Raji (cell line): ENCODE measurements around the gene TMEM263.

ENCODE experiments used
- POLR2A ChIP-seq: IDR thresholded peaks from 2 replicates; pipeline ENCODE4 v1.6.1; 2011; ENCODE audit warnings: low read depth, low read length, control low read depth; ENCODE audit not compliant: insufficient read depth

TMEM263 gene

GRCh38 chr12:106955377-106956047, at the start of gene TMEM263:
TMEM263 (plus strand) TSS chr12:106955907; CDS start chr12:106967117, 11,210 bp downstream.
- TF ChIP-seq POLR2A: peak; percentile 68

DNA sequence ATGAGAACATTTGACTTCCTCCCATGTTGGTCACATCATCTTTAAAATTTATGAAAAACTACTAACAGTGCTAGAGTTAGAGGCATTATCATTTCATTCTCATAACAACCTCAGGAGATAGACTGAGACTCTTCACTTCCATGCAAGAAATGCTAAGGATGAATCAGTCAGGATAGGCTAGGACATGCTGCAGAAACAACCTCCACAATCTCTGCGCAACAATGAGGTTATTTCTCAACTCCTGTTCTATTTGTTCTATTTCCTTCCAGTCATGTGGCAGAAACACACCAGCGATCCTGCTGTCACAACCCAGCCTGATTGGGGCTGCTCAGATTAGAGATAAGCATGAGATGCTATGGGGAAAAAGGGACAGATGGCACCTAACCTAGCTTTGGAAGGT, 49.0 kb upstream of the TMEM263 start:
- TF ChIP-seq POLR2A: no peak

GRCh38 chr12:106907411-106907810, 48.3 kb upstream of the TMEM263 start:
- no peak for TF ChIP-seq POLR2A

- TF ChIP-seq POLR2A: no peak
These were observed 47.9 kb upstream of the TMEM263 start for GRCh38 chr12:106907846-106908245.

- no peak for TF ChIP-seq POLR2A
These were observed 47.1 kb upstream of the TMEM263 start for GRCh38 chr12:106908561-106908960.

- no peak for TF ChIP-seq POLR2A
These were observed 45.5 kb upstream of the TMEM263 start for GRCh38 chr12:106910202-106910601.

- TF ChIP-seq POLR2A: no peak
These were observed 44.1 kb upstream of the TMEM263 start for GRCh38 chr12:106911581-106911980.

DNA sequence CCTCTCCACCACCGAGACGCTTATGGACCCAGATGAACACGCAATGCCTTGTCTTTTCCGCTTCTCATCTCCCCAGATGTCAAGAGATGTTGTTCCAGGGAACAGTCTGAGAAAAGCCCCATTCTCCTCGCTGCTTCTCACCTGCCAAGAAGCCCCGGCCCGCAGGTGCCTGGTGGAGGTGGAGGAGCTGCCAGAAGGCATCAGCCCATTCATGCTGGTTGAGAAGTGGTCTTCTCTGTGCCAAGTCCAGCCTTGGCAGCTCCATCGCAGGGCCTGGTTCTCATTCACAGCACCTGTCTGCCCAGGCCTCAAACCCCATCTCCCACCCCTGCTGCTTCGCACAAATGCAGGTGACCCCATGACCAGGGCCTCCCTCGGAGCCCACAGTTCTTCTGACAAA, 42.3 kb upstream of the TMEM263 start:
- TF ChIP-seq POLR2A: no peak

DNA sequence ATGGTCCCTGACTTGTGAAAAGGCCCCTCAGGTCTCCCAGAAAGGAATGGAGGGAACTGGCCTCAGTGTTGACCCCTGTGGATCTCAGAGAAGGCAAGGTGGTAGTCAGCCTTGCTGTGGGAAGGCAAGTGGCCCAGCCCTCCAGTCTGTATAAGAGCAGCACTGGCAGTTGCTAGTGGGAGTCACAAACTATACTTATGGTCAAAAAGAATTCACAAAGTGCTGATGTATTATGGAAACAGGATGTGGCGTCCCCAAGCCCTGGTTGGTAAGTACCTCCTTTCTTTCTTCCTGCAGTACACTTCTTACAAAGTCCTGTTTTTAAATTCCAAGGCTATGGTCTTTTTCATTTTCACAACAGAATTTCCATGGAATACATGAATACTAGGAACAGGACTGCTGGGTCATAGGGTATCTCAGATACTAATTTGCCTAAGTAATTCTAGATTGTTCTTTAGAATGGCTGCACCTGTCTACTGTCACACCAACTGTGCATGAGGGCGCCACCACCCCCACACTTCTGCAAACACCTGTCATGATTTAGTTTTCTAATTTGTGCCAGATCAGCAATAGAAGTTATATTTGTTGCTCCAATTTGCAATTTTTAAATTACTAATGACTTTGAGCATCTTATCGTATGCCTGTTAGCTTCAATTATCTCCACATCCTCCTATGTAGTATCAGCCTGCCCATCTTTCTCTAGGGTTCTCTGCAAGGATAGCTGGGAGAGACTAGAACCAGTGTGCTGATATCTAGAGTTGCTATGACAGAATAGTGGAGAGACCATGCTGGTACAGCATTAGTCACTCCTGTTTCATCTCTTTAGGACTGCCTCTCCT, 40.7 kb upstream of the TMEM263 start:
- no peak for TF ChIP-seq POLR2A

GRCh38 chr12:106915635-106916026, 40.1 kb upstream of the TMEM263 start:
- no peak for TF ChIP-seq POLR2A

- no peak for TF ChIP-seq POLR2A
These were observed 38.2 kb upstream of the TMEM263 start for GRCh38 chr12:106917503-106917902.

DNA sequence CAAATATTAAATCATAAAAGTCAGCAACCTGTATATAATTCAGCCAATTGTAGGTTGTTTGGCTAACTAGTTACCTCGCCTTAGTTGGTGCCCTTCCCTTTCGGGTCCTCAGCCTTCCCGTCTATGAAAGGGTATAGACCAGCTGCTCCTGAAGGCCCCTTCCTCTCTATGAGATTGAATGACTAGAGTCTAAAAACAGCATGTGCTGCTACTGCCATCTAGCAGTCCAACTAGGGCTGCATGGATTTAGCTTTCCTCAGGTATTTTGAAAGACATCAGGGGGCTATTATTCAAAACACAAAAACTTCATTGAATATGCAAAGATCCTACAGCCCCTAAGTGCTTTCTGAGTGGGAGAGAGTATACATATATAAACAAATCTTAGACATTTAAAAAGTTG, 37.0 kb upstream of the TMEM263 start:
- no peak for TF ChIP-seq POLR2A

DNA sequence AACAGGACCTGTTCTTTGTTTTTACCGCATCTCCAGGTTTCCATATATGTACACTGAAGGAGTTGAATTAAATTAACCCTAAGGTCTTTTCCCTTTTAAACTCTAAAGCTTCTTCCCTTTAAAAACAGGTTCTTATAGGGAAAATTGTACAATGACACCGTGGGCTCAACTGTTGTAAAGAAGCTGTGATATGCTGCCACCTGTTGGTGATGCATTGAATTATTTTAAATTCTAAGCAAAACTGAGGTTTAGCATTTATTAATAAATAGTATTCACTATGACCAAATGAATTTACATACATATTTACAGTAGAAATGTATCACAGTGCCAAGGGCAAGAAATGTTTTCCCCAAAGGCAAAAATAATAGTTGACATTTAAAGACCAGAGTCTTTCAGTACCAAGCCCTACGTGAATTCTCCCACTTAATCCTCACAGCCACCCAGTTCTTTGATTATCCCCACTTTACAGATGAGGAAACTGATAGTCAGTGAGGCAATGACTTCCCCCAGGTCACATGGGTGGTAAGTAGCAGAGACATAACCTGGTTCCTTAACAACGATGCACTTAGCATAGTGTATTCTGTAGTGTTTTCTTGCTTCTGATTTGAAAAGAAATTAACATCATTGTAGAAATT, 35.7 kb upstream of the TMEM263 start:
- no peak for TF ChIP-seq POLR2A

GRCh38 chr12:106924268-106924861, 31.3 kb upstream of the TMEM263 start:
- no peak for TF ChIP-seq POLR2A

- no peak for TF ChIP-seq POLR2A
These were observed 29.1 kb upstream of the TMEM263 start for GRCh38 chr12:106926657-106927056.

DNA sequence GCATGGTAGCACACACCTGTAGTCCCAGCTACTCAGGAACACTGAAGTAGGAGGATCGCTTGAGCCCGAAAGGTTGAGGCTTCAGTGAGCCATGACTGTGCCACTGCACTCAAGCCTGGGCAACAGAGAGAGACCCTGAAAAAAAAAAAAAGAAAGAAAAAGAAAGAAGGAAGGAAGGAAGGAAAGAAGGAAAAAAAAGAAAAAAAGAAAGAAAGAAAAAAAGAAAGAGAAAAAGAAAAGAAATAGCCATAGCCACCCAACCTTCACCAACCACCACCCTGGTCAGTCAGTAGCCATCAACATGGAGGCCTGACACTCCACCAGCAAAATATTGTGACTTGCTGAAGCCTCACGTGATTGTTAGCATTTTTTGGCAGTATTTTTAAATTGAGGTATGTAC, 21.4 kb upstream of the TMEM263 start:
- TF ChIP-seq POLR2A: no peak

GRCh38 chr12:106941481-106942156, 14.1 kb upstream of the TMEM263 start:
- TF ChIP-seq POLR2A: no peak
